RWPE2 (cell line): ENCODE data around the gene RBM23.
"Not testable (repeated sequence)": the region's sequence is repeated elsewhere in the genome, so short reads cannot be mapped to it uniquely, and the experiment has no call there.

Experiments
- ATAC-seq: fragments of 200-7000 bp; cut with Tn5 transposase; 3 replicates; pipeline ENCODE4 v1.9.1; 2021; ENCODE audit warnings: low read depth
- DNase-seq: peaks from one replicate; pipeline ENCODE4 v3.0.0-alpha.2; 2020; ENCODE audit warnings: low spot score
- H3K27ac ChIP-seq: fragments of 450-650 bp; 2 replicates; pipeline ENCODE4 v1.5.1; 2017; ENCODE audit warnings: mild to moderate bottlenecking; ENCODE audit not compliant: poor library complexity, severe bottlenecking
- H3K27me3 ChIP-seq: fragments of 250-450 bp; sonication (Bioruptor Pico); 2 replicates; pipeline ENCODE4 v1.5.1; 2021; ENCODE audit warnings: mild to moderate bottlenecking, moderate library complexity; ENCODE audit not compliant: insufficient read depth, poor library complexity, severe bottlenecking
- H3K36me3 ChIP-seq: fragments of 250-450 bp; sonication (Bioruptor Pico); 2 replicates; pipeline ENCODE4 v1.5.1; 2020; ENCODE audit warnings: low read depth, mild to moderate bottlenecking, moderate library complexity
- H3K4me1 ChIP-seq: fragments of 250-450 bp; sonication (Bioruptor Pico); 2 replicates; pipeline ENCODE4 v1.5.1; 2021; ENCODE audit warnings: mild to moderate bottlenecking, moderate library complexity; ENCODE audit not compliant: insufficient read depth, poor library complexity, severe bottlenecking
- H3K4me3 ChIP-seq: fragments of 250-450 bp; sonication (Bioruptor Pico); 2 replicates; pipeline ENCODE4 v1.5.1; 2021; ENCODE audit warnings: mild to moderate bottlenecking, moderate library complexity; ENCODE audit not compliant: severe bottlenecking
- H3K9me3 ChIP-seq: fragments of 250-450 bp; sonication (Bioruptor Pico); 2 replicates; pipeline ENCODE4 v1.5.1; 2021; ENCODE audit warnings: mild to moderate bottlenecking, moderate library complexity; ENCODE audit not compliant: severe bottlenecking
- CTCF ChIP-seq: fragments of 450-650 bp; IDR thresholded peaks from one replicate; pipeline ENCODE4 v1.5.1; 2017; ENCODE audit warnings: mild to moderate bottlenecking, moderate library complexity; ENCODE audit not compliant: poor library complexity, severe bottlenecking

The RBM23 gene

GRCh38 chr14:22852940-22853767, 65.8 kb downstream of the RBM23 start:
- peak; percentile 99 for TF ChIP-seq CTCF

GRCh38 chr14:22852599-22852939, 66.4 kb downstream of the RBM23 start:
- DNase-seq (peak; percentile 28), ATAC-seq (no peak)
- no peaks in the 10 kb centered on the region for H3K9me3 ChIP-seq
- no peak overlapping the region for H3K4me3 ChIP-seq
- peak overlapping the region; percentile 97 for H3K27ac ChIP-seq
- H3K27me3 ChIP-seq: no peaks in the 10 kb centered on the region
- peaks cover 54% of the 10 kb centered on the region for H3K4me1 ChIP-seq
- no peak for TF ChIP-seq CTCF
- H3K36me3 ChIP-seq: no peaks in the 10 kb centered on the region

More at GRCh38 chr14:22852940-22853767, 65.8 kb downstream of the RBM23 start:
- Histone ChIP-seq H3K36me3 (no peaks in the 10 kb centered on the region), H3K4me1 (peaks cover 48% of the 10 kb centered on the region), H3K9me3 (no peaks in the 10 kb centered on the region), H3K27me3 (no peaks in the 10 kb centered on the region), H3K4me3 (peak overlapping the region; percentile 15), H3K27ac (peak overlapping the region; percentile 97)
- DNase-seq (peak; percentile 85), ATAC-seq (peak; percentile 44)

- not testable (repeated sequence) for H3K27me3 ChIP-seq, ATAC-seq
These were observed 66.8 kb downstream of the RBM23 start for GRCh38 chr14:22852178-22852577.

GRCh38 chr14:22850944-22851764, 67.8 kb downstream of the RBM23 start:
- Histone ChIP-seq H3K27ac (peak overlapping the region; percentile 97), H3K36me3 (peaks cover 8% of the 10 kb centered on the region), H3K4me1 (peaks cover 65% of the 10 kb centered on the region), H3K27me3 (no peaks in the 10 kb centered on the region), H3K9me3 (no peaks in the 10 kb centered on the region), H3K4me3 (no peak overlapping the region)
- peak; percentile 91 for DNase-seq
- peak; percentile 62 for ATAC-seq
- no peak for TF ChIP-seq CTCF

More at GRCh38 chr14:22852178-22852577, 66.8 kb downstream of the RBM23 start:
- not testable (repeated sequence) for H3K36me3 ChIP-seq, H3K4me3 ChIP-seq, H3K9me3 ChIP-seq
- peaks cover 55% of the 10 kb centered on the region for H3K4me1 ChIP-seq
- DNase-seq: peak; percentile 4
- peak overlapping the region; percentile 97 for H3K27ac ChIP-seq

- DNase-seq: peak; percentile 80
- no peak overlapping the region for H3K4me3 ChIP-seq
- H3K36me3 ChIP-seq: peaks cover 25% of the 10 kb centered on the region
- peak overlapping the region; percentile 97 for H3K27ac ChIP-seq
- H3K4me1 ChIP-seq: peaks cover 66% of the 10 kb centered on the region
- ATAC-seq: peak; percentile 2; the same call in 1 of the 3 replicates
- no peaks in the 10 kb centered on the region for H3K27me3 ChIP-seq
- H3K9me3 ChIP-seq: no peaks in the 10 kb centered on the region
- no peak for TF ChIP-seq CTCF
These were observed 69.6 kb downstream of the RBM23 start for GRCh38 chr14:22849212-22849819.
